Articular chondrocyte of knee joint (primary cell): ENCODE measurements around the gene GGTA1. TPM values are rescaled to one million over a fixed set of nuclear protein-coding genes. Genes with fewer than 3 reads are reported as not detected.

ENCODE experiments used
- total RNA-seq: library from RNA; depleted of rRNA; stranded (reverse); fragments of >200 nt; gene quantifications from 2 replicates; pipeline ENCODE4 v1.2.3, GENCODE V29; 2012

GGTA1 gene
- 0.13 and 0.32 TPM in 2 replicates for total RNA-seq

DNA sequence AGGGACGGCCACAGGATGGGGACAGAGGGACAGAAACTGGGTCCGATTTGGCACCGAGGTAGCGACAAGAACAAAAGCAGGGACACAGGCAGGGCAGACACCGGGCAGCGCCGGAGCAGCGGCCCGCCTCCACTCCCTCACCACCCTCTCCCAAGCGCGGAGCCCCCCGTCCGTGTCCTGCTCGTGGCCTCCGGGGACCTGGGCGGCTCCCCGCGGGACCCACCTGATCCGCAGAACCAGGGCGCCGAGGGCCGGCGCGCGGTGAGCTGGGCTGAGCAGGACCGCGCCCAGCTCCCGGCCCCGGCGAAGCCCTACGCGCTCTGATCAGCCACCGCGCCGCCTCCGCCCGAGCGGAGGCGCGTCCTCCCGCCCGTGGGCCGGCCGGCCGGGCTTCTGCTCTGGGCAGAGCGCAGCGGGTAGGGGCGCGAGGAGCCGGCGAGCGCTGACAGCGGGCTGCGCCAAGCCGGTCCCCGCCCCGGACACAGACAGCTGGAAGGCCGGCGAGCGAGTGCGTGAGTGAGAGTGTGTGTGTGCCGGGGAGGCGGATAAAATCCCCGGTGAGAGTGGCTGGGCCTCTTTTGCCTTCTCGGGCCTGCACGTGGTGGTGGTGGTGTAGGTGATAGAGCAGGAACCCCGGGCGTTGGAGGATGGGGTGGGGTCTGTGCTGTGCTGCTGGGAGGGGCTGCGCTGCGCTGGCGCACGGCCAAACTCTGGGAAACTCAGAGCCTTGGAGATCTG is at the start of gene GGTA1:
Gene GGTA1, minus strand, starts transcription at position 418 of the 738 bp plus-strand sequence. CDS start 31,922 bp downstream, outside the sequence.

Other genes starting within 250 kb of the GGTA1 start
- gene GSN, start 231.7 kb downstream of the GGTA1 start, total RNA-seq = 334 and 379 TPM in 2 replicates
- 475 and 582 TPM in 2 replicates for gene STOM, start 129.6 kb downstream of the GGTA1 start, total RNA-seq
- gene DAB2IP, start 151.8 kb upstream of the GGTA1 start, total RNA-seq = 18.7 and 19.1 TPM in 2 replicates